ENCODE results near the gene TREM1. TPM values are rescaled to one million over a fixed set of nuclear protein-coding genes. Genes with fewer than 3 reads are reported as not detected.

TREM1 gene
- total RNA-seq, 2 donors from 2014 or later = 1.4 TPM; not detected in 1

DNA sequence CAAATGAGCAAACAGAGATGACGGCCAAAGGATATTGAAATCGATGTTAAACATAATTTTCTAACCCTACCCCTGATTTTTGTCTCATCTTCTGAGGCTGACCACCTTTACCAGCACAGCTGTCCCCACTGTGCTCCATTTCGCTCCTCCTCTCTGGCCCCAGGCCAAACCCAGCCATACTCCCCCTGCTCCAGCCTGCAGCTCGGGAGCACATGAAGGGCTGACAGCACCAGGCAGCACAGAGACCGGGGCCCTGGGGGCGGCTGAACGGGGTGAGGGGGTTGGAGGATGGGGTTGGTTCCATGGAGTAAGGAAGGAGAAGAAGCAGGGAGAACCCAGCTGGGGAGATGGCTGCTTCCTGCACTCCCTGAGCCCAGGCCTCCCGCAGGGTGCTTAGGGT lies 45.8 kb upstream of the TREM1 start:
- H3K36me3 ChIP-seq = no peaks in the 10 kb centered on the region
- no peak for TF ChIP-seq CTCF (IDR thresholded peaks at IDR 0.05)
- intact Hi-C loops (cut with DNase I) = no loop called here
- H3K27me3 ChIP-seq = no peaks in the 10 kb centered on the region
- no peak for DNase-seq
- H3K4me1 ChIP-seq = no peaks in the 10 kb centered on the region
- no peak overlapping the region for H3K27ac ChIP-seq
- H3K4me3 ChIP-seq = no peak overlapping the region
- H3K9me3 ChIP-seq = no peaks in the 10 kb centered on the region
- no peak overlapping the region for H3K9ac ChIP-seq (ENCODE audit: low read depth in 2 of 2, low read length in 2 of 2)

- Histone ChIP-seq H3K9ac (ENCODE audit: low read depth in 2 of 2, low read length in 2 of 2) (no peak overlapping the region), H3K9me3 (no peaks in the 10 kb centered on the region), H3K4me3 (no peak overlapping the region), H3K36me3 (no peaks in the 10 kb centered on the region), H3K4me1 (no peaks in the 10 kb centered on the region), H3K27me3 (no peaks in the 10 kb centered on the region), H3K27ac (no peak overlapping the region)
- no peak for TF ChIP-seq CTCF (IDR thresholded peaks at IDR 0.05)
- no peak for DNase-seq
- intact Hi-C loops (cut with DNase I) = no loop called here
Measured at GRCh38 chr6:41331401-41332150, 45.1 kb upstream of the TREM1 start.

DNA sequence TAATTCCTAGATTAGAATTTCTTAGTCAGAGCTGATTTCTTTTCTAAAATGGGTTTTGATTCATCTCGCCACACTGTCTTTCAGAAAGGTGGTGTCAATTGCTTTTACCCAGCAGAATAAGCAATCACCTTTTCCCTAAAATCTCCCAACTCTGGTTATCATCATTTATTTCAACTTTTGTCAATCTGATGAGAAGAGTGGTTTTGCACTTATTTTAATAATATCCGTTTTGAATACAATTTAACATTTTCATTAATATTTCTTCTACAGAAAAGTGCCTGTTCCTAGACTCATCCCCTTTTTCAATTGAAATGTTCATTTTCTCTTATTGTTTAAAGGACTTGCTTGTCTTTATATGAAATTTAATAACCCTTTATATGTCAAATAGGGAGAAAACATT lies 40.7 kb upstream of the TREM1 start:
- Histone ChIP-seq H3K36me3 (no peaks in the 10 kb centered on the region), H3K9ac (ENCODE audit: low read depth in 2 of 2, low read length in 2 of 2) (no peak overlapping the region), H3K27me3 (no peaks in the 10 kb centered on the region), H3K9me3 (no peaks in the 10 kb centered on the region), H3K27ac (no peak overlapping the region), H3K4me3 (no peak overlapping the region), H3K4me1 (no peaks in the 10 kb centered on the region)
- intact Hi-C loops (cut with DNase I) = no loop called here
- DNase-seq = no peak
- no peak for TF ChIP-seq CTCF (IDR thresholded peaks at IDR 0.05)

DNA sequence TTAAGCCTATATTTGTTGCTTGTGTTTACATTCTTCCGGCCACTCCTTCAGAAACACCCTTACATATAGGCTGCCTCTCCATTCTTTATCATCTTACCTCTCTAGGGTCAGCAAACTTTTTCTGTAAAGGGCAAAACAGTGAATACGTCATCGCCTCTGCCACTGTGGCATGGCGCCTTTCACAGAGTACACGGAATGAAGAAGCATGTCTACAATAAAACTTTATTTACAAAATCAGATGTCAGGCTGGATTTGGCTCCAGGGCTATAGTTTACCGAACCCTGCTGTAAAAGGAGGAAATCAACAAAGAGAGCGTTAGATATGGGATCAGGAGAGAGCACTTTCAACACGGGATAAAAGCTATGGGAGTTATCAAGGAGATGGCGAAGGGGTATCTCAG lies 39.6 kb upstream of the TREM1 start:
- TF ChIP-seq CTCF (IDR thresholded peaks at IDR 0.05) = no peak
- Histone ChIP-seq H3K27ac (no peak overlapping the region), H3K9ac (ENCODE audit: low read depth in 2 of 2, low read length in 2 of 2) (no peak overlapping the region), H3K36me3 (no peaks in the 10 kb centered on the region), H3K4me3 (no peak overlapping the region), H3K27me3 (no peaks in the 10 kb centered on the region), H3K4me1 (no peaks in the 10 kb centered on the region), H3K9me3 (no peaks in the 10 kb centered on the region)
- DNase-seq = no peak
- intact Hi-C loops (cut with DNase I) = no loop called here

- Histone ChIP-seq H3K27me3 (no peaks in the 10 kb centered on the region), H3K4me3 (no peak overlapping the region), H3K9me3 (no peaks in the 10 kb centered on the region), H3K4me1 (no peaks in the 10 kb centered on the region), H3K36me3 (no peaks in the 10 kb centered on the region), H3K27ac (no peak overlapping the region), H3K9ac (ENCODE audit: low read depth in 2 of 2, low read length in 2 of 2) (no peak overlapping the region)
- TF ChIP-seq CTCF (IDR thresholded peaks at IDR 0.05) = no peak
- DNase-seq = no peak
- intact Hi-C loops (cut with DNase I) = no loop called here
Measured at GRCh38 chr6:41325446-41326066, 39.1 kb upstream of the TREM1 start.
